GM13976 (cell line): ENCODE data around the gene PRR12.

ENCODE experiments used
- DNase-seq: peaks from one replicate; pipeline ENCODE4 v3.0.0; 2012; ENCODE audit warnings: low spot score
- in situ Hi-C: fragments of 300-500 bp; cut with MboI; formaldehyde crosslinking; loops from one replicate; pipeline ENCODE4 v1.12.0; 2022; ENCODE audit warnings: low sequenced_read_pairs, mixed read lengths, inconsistent platforms; ENCODE audit not compliant: unreplicated experiment
- TF ChIP-seq, protein P1 (sequence below): IDR thresholded peaks from 2 replicates; pipeline ENCODE4 v1.5.1; 2012; ENCODE audit warnings: borderline replicate concordance, mild to moderate bottlenecking; ENCODE audit not compliant: insufficient read depth; ENCODE audit errors: extremely low read depth, missing control alignments, control extremely low read depth

PRR12 gene

DNA sequence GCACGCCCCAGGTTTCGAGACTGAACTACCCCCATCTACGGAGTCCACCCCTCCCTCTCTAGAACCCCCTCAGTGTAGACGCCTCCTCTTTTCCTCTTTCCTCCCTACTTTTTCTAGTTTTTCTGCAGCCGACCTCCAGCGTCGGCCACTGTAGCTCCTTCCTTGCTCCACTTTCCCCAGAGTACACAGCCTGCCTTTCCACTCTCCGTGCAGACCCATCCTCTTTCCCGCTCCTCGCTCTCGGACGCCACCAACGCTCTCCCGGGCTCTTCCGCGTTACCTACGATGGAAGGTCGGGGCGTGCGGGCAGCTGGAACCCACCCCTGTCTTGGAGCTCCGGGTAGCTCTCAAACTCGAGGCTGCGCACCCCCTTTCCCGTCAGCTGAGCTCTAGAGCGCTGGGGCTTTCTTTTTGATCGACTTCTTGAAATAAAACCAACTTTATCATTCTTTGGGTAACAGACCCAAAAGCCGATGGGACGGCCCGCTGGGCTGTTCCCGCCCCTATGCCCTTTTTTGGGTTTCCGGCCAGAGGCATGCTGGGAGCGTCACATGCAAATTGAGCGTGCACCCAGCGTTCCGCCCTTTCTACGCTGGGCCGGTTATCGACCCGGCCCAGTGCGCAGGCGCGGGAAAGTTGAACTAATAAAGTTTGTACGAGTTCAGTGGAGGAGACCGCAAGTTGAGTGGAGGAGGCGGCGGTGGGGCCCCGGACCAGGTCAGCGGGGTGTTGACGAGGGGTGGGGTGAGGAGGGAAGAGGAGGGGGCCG is 74.6 kb downstream of the PRR12 start, which contains the start of the genes BCL2L12 and IRF3:
BCL2L12 (plus strand) TSS at position 583 of the 769 bp plus-strand sequence. CDS start 760 bp downstream, outside the sequence.
IRF3 (minus strand) TSS at position 507 of the 769 bp plus-strand sequence. CDS start 1,019 bp downstream, outside the sequence.
- DNase-seq = peak; percentile 99
- TF ChIP-seq, protein P1, sequence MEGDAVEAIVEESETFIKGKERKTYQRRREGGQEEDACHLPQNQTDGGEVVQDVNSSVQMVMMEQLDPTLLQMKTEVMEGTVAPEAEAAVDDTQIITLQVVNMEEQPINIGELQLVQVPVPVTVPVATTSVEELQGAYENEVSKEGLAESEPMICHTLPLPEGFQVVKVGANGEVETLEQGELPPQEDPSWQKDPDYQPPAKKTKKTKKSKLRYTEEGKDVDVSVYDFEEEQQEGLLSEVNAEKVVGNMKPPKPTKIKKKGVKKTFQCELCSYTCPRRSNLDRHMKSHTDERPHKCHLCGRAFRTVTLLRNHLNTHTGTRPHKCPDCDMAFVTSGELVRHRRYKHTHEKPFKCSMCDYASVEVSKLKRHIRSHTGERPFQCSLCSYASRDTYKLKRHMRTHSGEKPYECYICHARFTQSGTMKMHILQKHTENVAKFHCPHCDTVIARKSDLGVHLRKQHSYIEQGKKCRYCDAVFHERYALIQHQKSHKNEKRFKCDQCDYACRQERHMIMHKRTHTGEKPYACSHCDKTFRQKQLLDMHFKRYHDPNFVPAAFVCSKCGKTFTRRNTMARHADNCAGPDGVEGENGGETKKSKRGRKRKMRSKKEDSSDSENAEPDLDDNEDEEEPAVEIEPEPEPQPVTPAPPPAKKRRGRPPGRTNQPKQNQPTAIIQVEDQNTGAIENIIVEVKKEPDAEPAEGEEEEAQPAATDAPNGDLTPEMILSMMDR = no peak
- in situ Hi-C loops = no loop called here

DNA sequence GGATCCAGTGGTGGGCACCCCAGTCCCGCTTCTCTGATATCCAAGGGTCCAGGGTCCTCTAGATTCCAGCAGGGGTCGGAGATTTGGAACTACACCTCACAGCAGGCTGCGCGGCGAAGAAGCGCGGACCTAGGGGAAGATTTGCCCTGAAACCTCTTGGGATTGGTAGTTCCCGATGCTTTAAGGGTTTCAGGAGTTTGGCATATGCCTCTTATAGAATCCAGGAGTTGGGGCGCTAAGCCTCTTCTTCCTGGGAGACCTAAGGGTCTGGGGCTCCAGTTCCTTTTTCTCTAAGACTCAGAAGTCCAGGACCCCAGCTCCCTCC is 75.1 kb downstream of the PRR12 start:
- DNase-seq = no peak
- in situ Hi-C loops = no loop called here
- TF ChIP-seq, protein P1 = no peak

DNA sequence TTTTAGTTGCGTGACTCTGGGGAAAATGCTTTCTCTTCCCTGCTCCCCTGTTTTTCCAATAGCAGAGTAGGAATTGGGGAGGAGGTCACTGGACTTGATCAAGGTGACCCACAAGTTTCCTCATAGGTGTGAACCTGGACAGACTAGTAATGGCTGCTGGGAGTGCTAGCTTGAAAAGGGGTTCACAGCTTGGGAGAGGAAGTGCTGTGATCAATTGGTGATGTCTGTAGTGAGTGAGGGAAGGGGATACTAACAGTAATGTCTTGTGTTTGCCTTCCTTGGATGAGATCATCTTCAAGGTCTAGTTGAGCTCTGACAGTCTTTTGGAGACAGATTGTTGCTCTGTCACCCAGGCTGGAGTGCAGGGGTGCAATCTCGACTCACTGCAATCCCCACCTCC is 76.5 kb downstream of the PRR12 start:
- TF ChIP-seq, protein P1 = no peak
- no peak for DNase-seq
- in situ Hi-C loops = no loop called here

DNA sequence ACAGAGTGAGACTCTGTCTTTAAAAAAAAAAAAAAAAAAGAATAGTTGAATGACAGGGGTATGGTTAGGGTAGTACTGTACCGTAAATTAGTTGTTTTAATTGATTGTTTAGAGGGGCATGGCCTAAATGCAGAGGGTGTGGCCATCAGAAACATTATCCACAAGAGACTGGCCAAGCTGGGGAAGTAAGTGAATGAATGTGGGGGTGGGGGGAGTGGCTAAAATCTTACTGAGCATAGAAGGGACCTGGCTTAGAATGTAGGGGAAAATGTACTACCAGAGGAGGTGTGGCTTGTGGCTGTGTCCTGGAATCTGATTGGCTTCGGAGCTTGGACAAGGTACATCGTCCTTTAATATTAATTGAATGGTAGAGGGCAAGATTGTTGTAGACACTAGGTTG is 78.5 kb downstream of the PRR12 start:
- TF ChIP-seq, protein P1 = no peak
- in situ Hi-C loops = no loop called here

DNA sequence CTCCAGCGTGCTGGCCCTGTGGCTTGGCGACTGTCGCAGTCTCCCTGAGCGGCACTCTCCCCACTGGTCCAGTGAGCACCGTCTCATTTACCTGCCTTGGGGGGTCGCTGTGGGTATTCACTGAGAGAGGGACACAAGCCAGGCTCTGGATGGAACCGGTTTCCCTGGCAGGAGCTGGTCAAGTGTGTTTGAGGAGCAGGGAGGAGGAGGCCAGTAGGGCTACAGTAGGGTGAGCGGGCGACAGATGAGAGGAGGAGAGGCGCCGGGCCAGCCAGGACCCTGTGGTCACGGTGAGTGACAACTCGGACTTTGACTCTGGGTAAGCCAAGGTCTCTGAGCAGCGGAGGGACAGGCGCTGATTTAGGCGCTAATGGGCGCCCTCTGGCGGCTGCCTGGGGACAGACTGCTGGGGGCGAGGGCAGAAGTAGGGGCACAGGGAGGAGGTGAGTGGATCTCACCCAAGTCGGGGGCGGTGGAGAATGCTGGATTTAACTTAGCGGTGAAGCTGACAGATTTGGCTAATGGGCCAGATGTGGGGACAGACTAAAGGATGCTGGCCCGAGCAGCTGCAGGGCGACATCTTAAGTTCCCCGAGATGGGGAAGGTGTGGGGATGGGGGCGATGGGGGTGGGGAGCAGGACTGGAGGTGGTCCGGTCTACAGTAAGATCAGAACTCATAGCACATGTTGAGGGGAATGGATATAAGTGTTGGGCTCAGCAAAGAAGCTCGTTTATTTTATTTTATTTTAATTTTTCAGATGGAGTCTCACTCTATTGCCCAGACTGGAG is 81.3 kb downstream of the PRR12 start:
- DNase-seq = peak; percentile 89
- TF ChIP-seq, protein P1 = peak; percentile 97
- in situ Hi-C loops = no loop called here

More for the DNA sequence above, 78.5 kb downstream of the PRR12 start:
- DNase-seq = no peak
